SK-N-DZ (cell line): ENCODE measurements around the gene MCMBP.
"Not testable (repeated sequence)": the region's sequence is repeated elsewhere in the genome, so short reads cannot be mapped to it uniquely, and the experiment has no call there.

Source experiments
- DNase-seq: peaks from one replicate; pipeline ENCODE4 v3.0.0-alpha.2; 2015; ENCODE audit warnings: low spot score

The MCMBP gene

DNA sequence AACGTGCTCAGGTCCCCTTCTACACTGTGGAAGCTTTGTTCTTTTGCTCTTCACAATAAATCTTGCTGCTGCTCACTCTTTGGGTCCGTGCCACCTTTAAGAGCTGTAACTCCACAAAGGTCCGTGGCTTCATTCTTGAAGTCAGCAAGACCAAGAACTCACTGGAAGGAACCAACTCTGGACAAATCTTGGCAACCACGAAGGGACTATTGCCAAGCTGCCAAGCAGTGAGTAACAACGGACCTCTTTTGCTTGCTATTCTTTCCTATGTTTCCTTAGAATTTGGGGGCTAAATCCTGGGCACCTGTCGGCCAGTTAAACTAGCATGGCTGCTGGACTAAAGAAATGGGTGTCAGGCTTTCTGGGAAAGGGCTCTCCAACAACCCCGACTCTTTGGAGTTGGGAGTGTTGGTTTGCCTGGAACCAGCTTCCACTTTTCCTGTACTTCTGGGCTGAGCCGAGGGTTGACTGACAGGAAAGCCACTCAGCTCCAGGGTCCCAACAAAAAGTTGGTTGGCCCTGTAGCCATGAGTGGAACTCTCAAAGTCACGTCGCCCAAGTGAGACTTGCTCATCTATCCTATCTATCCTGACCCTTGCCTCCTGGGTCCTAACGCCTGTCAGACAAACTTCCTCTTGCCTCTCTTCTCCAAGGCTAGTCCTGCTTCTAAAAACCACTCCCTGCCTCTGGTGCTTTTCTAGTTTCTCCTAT is 11.4 kb upstream of the MCMBP start:
- not testable (repeated sequence) for DNase-seq

GRCh38 chr10:119878524-119878923 is 5.9 kb upstream of the MCMBP start:
- DNase-seq, result no peak

- DNase-seq, result peak; percentile 86
Measured at GRCh38 chr10:119872860-119873681, 428 bp upstream of the MCMBP start.

DNA sequence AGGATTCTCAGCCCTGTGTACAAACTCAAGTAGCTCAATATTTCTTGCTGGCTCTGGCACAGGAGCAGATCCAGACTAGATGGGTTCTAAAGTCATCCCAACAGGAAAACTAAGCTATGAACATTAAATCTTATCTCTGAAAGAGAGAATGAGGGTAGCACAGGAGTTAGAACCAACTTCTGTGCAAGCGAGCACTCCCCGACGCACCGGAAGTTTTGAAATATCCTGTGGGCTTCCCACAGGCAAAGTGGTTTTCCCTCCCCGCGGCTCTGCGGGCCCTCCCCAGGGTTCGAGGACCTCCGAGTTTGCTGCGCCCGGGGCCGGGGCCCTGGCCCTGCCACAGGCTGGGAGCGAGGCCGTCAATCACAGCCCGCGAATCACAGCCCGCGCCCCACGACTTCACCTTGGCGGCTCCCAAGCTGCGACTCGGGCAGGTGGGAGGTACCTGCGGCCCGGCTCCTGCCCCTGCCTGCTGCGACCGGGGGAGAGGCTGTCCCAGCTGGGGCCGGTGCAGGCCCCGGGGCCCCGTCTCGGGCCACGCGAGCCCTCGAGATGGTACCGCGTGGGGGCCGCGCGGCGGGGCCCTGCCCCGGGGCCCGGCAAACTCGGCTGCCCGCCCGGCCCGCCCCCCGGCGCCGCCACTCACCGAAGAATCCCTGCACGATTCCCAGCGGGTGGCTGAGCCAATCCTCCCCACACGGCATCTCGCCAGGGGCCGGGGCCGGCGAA is 598 bp downstream of the MCMBP start:
- peak; percentile 27 for DNase-seq

DNA sequence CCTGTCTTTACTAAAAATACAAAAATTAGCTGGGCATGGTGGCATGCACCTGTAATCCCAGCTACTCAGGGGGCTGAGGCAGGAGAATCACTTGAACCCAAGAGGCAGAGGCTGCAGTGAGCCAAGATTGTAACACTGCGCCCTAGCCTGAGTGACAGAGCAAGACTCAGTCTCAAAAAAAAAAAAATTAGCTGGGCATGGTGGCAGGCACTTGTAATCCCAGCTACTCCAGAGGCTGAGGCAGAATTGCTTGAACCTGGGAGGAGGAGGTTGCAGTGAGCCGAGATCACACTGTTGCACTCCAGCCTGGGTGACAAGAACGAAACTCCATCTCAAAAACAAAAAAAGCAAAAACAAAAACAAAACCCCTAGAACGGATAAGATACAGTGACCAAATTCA is 3.2 kb downstream of the MCMBP start:
- not testable (repeated sequence) for DNase-seq

GRCh38 chr10:119867317-119867716 is 5.3 kb downstream of the MCMBP start:
- no peak for DNase-seq

- no peak for DNase-seq
Measured at GRCh38 chr10:119865699-119866240, 6.9 kb downstream of the MCMBP start.

- DNase-seq, result no peak
Measured at GRCh38 chr10:119863951-119864565, 8.6 kb downstream of the MCMBP start.

- DNase-seq, result no peak
Measured at GRCh38 chr10:119862524-119862923, 10.1 kb downstream of the MCMBP start.

GRCh38 chr10:119860866-119861607 is 11.6 kb downstream of the MCMBP start:
- DNase-seq, result no peak

DNA sequence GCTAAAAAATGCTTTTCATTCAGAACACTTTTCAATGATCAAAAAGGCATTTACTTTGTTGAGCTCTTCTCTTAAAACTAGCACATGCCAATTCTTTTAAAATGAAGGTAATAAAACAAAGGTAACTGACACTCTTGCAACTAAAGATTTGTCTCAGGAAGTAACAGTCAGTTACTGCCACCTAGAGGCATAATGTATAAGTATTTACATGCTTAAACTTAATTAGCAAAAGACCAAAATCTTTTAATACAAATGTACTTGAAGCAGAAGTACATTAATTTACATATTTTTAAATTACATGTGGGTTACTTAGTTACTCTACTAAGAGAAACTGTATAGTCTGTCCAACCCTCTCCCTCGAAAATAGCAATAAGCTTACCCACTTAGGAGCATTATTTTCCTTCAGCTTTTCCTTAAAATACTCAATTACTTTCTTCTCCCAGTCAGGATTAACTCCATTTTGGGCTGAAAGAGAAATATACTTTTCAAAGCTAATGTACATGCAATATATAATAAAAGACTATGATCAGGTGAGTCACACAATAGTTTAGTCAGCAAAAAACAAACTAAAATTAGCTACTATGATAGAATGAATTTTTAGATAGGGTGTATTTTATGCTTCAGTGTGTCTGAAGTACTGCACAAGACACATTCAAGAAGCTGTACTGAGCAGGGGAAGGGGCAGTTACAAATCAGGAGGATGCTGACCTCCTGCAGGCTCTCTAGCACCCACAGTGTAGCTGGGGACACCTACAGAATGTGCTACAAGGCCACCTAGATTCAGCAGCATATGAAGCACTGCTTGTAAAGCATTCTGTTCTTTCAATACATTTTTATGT is 13.0 kb downstream of the MCMBP start:
- peak; percentile 28 for DNase-seq

DNA sequence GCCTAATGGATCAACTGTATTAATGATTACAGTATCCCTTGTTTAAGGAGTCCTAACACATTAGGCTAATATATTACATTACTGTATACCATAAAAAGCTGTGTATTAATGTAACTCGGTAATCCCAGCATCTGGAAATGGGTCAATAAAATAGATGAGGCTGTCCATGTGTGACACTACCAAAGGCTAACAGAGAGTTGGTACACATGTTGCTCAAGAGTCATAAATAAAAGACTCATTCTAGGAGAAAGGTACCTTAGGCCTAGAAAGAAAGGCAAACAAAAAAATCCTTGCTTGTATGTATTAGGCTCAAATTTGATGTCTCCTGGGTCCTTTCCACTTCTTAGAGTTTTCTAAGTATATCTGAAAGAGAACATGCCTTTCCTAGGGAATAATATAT is 14.6 kb downstream of the MCMBP start:
- no peak for DNase-seq

DNA sequence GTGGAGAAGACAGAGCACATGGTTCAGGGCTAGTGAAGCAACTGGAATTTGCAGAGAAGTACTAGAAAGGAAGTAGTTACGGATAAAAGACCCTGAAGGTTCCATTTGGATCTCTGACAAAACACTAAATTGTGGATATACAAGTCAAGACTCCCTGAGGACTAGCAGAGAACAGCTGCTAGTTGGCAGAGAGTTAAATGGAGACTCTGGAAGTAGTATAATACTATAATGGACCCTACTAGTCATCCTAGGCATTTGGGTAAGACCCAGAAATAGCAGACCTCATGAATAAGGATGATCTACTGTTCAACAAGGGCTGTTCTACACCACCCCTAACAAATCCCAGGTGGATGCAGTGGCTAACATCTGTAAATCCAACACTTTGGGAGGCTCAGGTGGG is 19.1 kb downstream of the MCMBP start:
- DNase-seq, result no peak

GRCh38 chr10:119852822-119853221 is 19.8 kb downstream of the MCMBP start:
- DNase-seq, result no peak

DNA sequence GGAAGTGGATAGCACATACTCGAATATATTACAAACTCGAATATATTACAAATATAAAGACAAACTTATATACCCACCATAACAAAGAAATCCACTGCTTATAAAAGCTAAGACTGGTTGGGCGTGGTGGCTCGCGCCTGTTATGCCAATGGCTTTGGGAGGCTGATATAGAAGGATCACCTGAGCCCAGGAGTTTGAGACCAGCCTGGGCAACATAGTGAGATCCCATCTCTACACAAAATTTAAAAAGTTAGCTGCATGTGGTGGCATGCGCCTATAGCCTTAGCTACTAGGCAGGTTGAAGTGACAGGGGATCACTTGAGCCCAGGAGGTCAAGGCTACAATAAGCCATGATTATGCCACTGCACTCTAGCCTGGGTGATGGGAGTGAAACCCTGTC is 20.4 kb downstream of the MCMBP start:
- no peak for DNase-seq

GRCh38 chr10:119849944-119850343 is 22.7 kb downstream of the MCMBP start:
- DNase-seq, result no peak

DNA sequence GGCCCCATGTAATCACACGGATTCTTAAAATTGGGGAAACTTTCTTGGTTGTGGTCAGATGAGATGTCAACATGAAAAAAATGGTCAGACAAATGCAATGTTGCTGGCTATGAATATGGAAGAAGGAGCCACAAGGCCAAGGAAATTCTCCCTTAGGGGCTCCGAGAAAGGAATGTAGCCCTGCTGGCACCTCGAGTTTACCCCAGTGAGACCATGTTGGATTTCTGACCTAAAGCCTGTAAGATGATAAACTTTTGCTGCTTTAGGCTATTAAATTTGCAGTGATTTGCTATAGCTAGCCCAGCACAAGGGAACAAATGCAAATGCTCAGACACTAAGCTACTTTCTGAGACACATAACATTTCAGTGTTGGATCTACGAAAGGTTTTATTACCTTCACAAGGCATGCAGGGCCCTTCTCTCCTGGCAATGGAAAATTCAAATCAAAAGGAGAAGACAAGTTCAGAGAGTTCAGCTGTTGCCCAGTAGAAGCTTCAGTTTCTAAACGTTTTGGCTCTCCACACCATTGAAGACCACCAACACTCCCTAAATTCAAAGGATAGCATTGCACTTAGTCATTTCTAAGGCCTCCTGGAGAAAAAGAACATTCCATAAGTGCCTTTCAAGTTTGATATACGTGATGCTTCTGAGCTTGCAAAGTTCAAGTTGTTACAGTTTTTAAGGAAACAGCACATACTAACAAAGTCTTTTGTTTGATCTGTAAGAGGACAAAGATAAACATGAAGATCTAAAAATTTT is 23.4 kb downstream of the MCMBP start:
- no peak for DNase-seq

DNA sequence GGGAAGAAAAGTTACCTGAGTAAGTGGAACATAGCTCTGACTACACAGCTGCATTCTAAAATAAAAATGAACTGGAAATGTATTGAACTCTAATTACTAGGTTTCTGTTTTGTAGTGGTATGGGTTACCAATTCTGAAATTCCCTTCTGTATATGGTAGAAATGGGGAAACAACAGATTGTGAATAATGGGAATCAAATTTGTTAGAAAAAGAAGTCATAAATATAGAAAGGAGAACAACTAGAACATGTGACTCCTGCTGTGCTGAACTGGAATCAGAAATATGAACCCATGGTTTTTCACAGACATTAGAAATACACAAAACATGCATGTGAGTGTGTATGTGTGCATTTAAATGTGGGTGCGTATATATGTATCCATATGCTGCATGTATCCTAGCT is 27.0 kb downstream of the MCMBP start:
- no peak for DNase-seq

DNA sequence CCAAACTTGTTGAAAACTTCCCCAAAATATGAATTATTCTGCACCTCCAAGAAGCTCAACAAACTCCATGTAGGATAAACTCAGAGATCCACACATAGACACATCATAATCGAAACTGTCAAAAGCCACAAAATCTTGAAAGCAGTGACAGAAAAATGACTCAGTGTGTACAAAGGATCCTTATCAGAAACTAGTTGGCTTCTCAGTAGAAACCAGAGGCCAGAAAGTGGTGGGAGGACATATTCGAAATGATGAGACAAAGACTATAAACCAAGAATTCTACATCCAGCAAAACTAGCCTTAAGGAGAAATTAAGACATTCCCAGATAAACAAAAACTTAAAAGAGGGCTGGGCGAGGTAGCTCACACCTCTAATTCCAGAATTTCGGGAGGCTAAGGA is 38.5 kb downstream of the MCMBP start:
- no peak for DNase-seq
